A673 (cell line): Measurements from ENCODE around the gene AP4E1. TPM values are rescaled to one million over a fixed set of nuclear protein-coding genes. Genes with fewer than 3 reads are reported as not detected.

Source experiments
- BruUV-seq: library from RNA; stranded (reverse); fragments of 400-500 nt; replicated peaks from 2 replicates; lab custom pipeline; 2021; lab: Mats Ljungman, UMichigan
- CTCF ChIA-PET: fragments of 300-600 bp; sonication (Branson Sonifier 250); formaldehyde crosslinking; loops from one replicate; lab custom pipeline; 2022; ENCODE audit warnings: antibody characterized with exemption; lab: Charles Lee
- POLR2A ChIA-PET: fragments of 300-600 bp; sonication (Branson Sonifier 250); formaldehyde crosslinking; loops from one replicate; lab custom pipeline; 2022; ENCODE audit warnings: antibody characterized with exemption; ENCODE audit not compliant: low non-redundant PET; lab: Charles Lee
- DNase-seq: peaks from one replicate; pipeline ENCODE4 v3.0.0-alpha.2; 2015; ENCODE audit warnings: low spot score
- H3K27ac ChIP-seq: fragments of 200-600 bp; sonication (generic); 2 replicates; pipeline ENCODE4 v1.5.1; 2016; ENCODE audit warnings: mixed run types, low read depth, mild to moderate bottlenecking, mixed read lengths, antibody characterized with exemption, low read length; ENCODE audit not compliant: poor library complexity, severe bottlenecking
- H3K27me3 ChIP-seq: fragments of 200-600 bp; sonication (generic); replicated peaks from 2 replicates; pipeline ENCODE4 v1.6.1; 2017; ENCODE audit warnings: mixed run types, low read depth, mild to moderate bottlenecking, mixed read lengths, antibody characterized with exemption, low read length; ENCODE audit not compliant: insufficient read depth, poor library complexity
- H3K36me3 ChIP-seq: fragments of 200-600 bp; sonication (generic); 2 replicates; pipeline ENCODE4 v1.6.1; 2016; ENCODE audit warnings: mixed run types, mild to moderate bottlenecking, mixed read lengths, antibody characterized with exemption, low read length; ENCODE audit not compliant: insufficient read depth, poor library complexity, severe bottlenecking
- H3K4me1 ChIP-seq: fragments of 200-600 bp; sonication (generic); 2 replicates; pipeline ENCODE4 v1.6.1; 2017; ENCODE audit warnings: mixed run types, mild to moderate bottlenecking, mixed read lengths, antibody characterized with exemption, low read length; ENCODE audit not compliant: insufficient read depth, poor library complexity, severe bottlenecking
- H3K4me3 ChIP-seq: fragments of 200-600 bp; sonication (generic); 2 replicates; pipeline ENCODE4 v1.5.1; 2016; ENCODE audit warnings: low read depth, mixed run types, mild to moderate bottlenecking, mixed read lengths, low read length; ENCODE audit not compliant: poor library complexity, severe bottlenecking
- H3K9me3 ChIP-seq: fragments of 200-600 bp; sonication (generic); 2 replicates; pipeline ENCODE4 v1.6.1; 2016; ENCODE audit warnings: mixed run types, low read depth, mild to moderate bottlenecking, mixed read lengths, antibody characterized with exemption, low read length; ENCODE audit not compliant: poor library complexity, severe bottlenecking
- EZH2 ChIP-seq: fragments of 200-600 bp; sonication (generic); IDR thresholded peaks from 2 replicates; pipeline ENCODE4 v1.6.1; 2017; ENCODE audit warnings: borderline replicate concordance, low read depth, mild to moderate bottlenecking, mixed read lengths, antibody characterized with exemption, low read length; ENCODE audit not compliant: poor library complexity, severe bottlenecking
- intact Hi-C: fragments of 100-400 bp; cut with micrococcal nuclease; formaldehyde crosslinking; loops from one replicate; pipeline ENCODE4 v1.10.0; 2022; ENCODE audit not compliant: unreplicated experiment
- total RNA-seq: library from RNA; stranded (reverse); gene quantifications from 2 replicates; pipeline ENCODE4 v1.2.3, GENCODE V29; 2021
- TF ChIP-seq, protein P1 (sequence below): fragments of 300-800, 200-600 bp; sonication (generic); conservative IDR thresholded peaks from 2 replicates; pipeline ENCODE4 v1.5.1; 2017; ENCODE audit warnings: low read depth, mild to moderate bottlenecking, antibody characterized with exemption, low read length, moderate library complexity, mixed read lengths

The AP4E1 gene
- total RNA-seq, 1 experiment from 2014 or later, result 13.9 TPM

DNA sequence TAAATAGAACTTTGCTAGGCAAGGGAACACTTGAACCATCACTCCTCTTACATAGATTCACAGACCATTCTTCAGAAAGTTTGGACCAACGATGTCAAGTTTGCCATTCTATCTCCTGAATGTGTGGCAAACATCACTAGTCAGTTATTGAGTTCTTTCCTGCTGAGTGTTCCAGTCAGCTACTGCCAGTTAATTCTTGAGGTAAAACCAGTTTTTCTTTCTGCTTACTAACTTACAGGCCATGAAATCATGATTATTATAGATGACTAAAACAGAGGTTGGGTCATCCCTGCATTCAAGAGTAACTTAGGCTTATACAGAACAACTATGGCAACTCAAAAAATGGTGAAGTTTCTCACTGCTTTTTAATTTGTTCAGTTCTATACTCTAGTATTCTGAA lies 88.2 kb downstream of the AP4E1 start:
- TF ChIP-seq, protein P1, sequence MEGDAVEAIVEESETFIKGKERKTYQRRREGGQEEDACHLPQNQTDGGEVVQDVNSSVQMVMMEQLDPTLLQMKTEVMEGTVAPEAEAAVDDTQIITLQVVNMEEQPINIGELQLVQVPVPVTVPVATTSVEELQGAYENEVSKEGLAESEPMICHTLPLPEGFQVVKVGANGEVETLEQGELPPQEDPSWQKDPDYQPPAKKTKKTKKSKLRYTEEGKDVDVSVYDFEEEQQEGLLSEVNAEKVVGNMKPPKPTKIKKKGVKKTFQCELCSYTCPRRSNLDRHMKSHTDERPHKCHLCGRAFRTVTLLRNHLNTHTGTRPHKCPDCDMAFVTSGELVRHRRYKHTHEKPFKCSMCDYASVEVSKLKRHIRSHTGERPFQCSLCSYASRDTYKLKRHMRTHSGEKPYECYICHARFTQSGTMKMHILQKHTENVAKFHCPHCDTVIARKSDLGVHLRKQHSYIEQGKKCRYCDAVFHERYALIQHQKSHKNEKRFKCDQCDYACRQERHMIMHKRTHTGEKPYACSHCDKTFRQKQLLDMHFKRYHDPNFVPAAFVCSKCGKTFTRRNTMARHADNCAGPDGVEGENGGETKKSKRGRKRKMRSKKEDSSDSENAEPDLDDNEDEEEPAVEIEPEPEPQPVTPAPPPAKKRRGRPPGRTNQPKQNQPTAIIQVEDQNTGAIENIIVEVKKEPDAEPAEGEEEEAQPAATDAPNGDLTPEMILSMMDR, result no peak
- TF ChIP-seq EZH2, result no peak
- BruUV-seq, result no TSS peak
- no peak overlapping the region for H3K4me3 ChIP-seq
- no peaks in the 10 kb centered on the region for H3K4me1 ChIP-seq
- intact Hi-C loops, result no loop called here
- CTCF ChIA-PET, result no interaction called here
- H3K27me3 ChIP-seq, result no peaks in the 10 kb centered on the region
- H3K9me3 ChIP-seq, result no peaks in the 10 kb centered on the region
- H3K36me3 ChIP-seq, result no peaks in the 10 kb centered on the region
- POLR2A ChIA-PET, result no interaction called here
- no peak overlapping the region for H3K27ac ChIP-seq
- DNase-seq, result no peak

DNA sequence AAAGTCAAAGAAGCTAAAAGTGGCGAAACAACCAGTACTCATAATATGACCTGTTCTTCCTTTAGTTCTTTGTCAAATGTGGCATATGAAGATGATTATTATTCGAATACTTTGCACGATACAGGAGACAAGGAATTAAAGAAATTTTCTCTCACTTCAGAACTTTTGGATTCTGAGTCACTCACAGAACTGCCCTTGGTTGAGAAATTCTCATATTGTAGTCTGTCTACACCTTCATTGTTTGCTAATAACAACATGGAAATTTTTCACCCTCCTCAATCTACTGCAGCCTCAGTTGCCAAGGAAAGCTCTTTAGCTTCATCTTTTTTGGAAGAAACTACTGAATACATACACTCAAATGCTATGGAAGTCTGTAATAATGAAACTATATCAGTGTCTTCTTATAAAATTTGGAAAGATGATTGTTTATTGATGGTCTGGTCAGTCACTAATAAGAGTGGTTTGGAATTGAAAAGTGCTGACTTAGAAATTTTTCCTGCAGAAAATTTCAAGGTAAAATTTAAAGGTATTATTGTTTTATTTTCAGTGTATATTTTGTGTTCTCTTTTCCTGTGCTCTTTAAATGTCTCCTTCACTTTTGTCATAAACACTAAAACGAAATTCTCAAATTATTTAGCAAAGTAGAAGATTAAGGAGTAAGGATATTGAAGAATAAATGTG lies 89.0 kb downstream of the AP4E1 start:
- Histone ChIP-seq H3K4me3 (no peak overlapping the region), H3K27ac (no peak overlapping the region), H3K4me1 (no peaks in the 10 kb centered on the region), H3K36me3 (peaks cover 1% of the 10 kb centered on the region), H3K9me3 (no peaks in the 10 kb centered on the region), H3K27me3 (no peaks in the 10 kb centered on the region)
- ChIA-PET CTCF (no interaction called here), POLR2A (no interaction called here)
- intact Hi-C loops, result no loop called here
- BruUV-seq, result no TSS peak
- no peak for DNase-seq
- TF ChIP-seq EZH2, result no peak
- TF ChIP-seq, protein P1, result no peak

- Histone ChIP-seq H3K27ac (no peak overlapping the region), H3K4me3 (no peak overlapping the region), H3K9me3 (no peaks in the 10 kb centered on the region), H3K36me3 (peaks cover 5% of the 10 kb centered on the region), H3K4me1 (no peaks in the 10 kb centered on the region), H3K27me3 (no peaks in the 10 kb centered on the region)
- ChIA-PET CTCF (no interaction called here), POLR2A (no interaction called here)
- no TSS peak for BruUV-seq
- intact Hi-C loops, result no loop called here
- DNase-seq, result no peak
- TF ChIP-seq EZH2, result no peak
- TF ChIP-seq, protein P1, result no peak
These were observed 95.6 kb downstream of the AP4E1 start for GRCh38 chr15:51004103-51004551.
